ENCODE measurements around the gene THPO.

The THPO gene

GRCh38 chr3:184328516-184328915, 49.5 kb downstream of the THPO start:
- DNase-seq, result no peak

- no peak for DNase-seq
Observed at GRCh38 chr3:184327171-184327570, 50.8 kb downstream of the THPO start.

GRCh38 chr3:184325715-184326369, 52.2 kb downstream of the THPO start:
- DNase-seq, result no peak

- no peak for DNase-seq
Observed at GRCh38 chr3:184325269-184325668, 52.7 kb downstream of the THPO start.

GRCh38 chr3:184323696-184324095, 54.3 kb downstream of the THPO start:
- DNase-seq, result no peak

GRCh38 chr3:184322731-184323487, 55.1 kb downstream of the THPO start:
- no peak for DNase-seq
